GM23338 (cell line): ENCODE data around the gene SUCLG2.

ENCODE experiments used
- CREB1 ChIP-seq: fragments of 250-450 bp; sonication (Bioruptor Pico); IDR thresholded peaks from 2 replicates; pipeline ENCODE4 v1.5.0; 2020; ENCODE audit warnings: low read depth, mild to moderate bottlenecking, moderate library complexity
- CTCF ChIP-seq, 2 experiments: fragments of 200-600 bp in 1 of 2; sonication (generic) in 1 of 2; conservative IDR thresholded peaks; 2 replicates each; pipeline versions ENCODE4 v1.5.1 to v1.6.1; 2016 to 2017; ENCODE audit warnings: antibody characterized with exemption in 2 of 2, low read depth in 2 of 2, mild to moderate bottlenecking in 2 of 2, moderate library complexity in 1 of 2
- EZH2 ChIP-seq: fragments of 200-600 bp; sonication (generic); IDR thresholded peaks from one replicate; pipeline ENCODE4 v1.8.0; 2017; ENCODE audit warnings: antibody characterized with exemption, mild to moderate bottlenecking, low read depth; ENCODE audit not compliant: unreplicated experiment
- EZH2phosphoT487 ChIP-seq: fragments of 200-600 bp; sonication (generic); IDR thresholded peaks from one replicate; pipeline ENCODE4 v1.8.1; 2018; ENCODE audit warnings: antibody characterized with exemption; ENCODE audit not compliant: unreplicated experiment
- NANOG ChIP-seq: IDR thresholded peaks from 2 replicates; pipeline ENCODE4 v1.6.1; 2016; ENCODE audit warnings: antibody characterized with exemption, borderline replicate concordance
- POLR2AphosphoS5 ChIP-seq: IDR thresholded peaks from 2 replicates; pipeline ENCODE4 v1.6.1; 2016; ENCODE audit warnings: antibody characterized with exemption, low read depth
- REST ChIP-seq: IDR thresholded peaks from one replicate; pipeline ENCODE4 v1.6.1; 2018; ENCODE audit warnings: antibody characterized with exemption; ENCODE audit not compliant: unreplicated experiment

- TF ChIP-seq CTCF (conservative IDR thresholded peaks at IDR 0.05; ENCODE audit: low read depth in 2 of 2): no peak
- TF ChIP-seq EZH2: no peak
- no peak for TF ChIP-seq REST
- TF ChIP-seq POLR2AphosphoS5: no peak
- no peak for TF ChIP-seq CREB1 (CRISPR knock-in tag)
- TF ChIP-seq EZH2phosphoT487: no peak
- TF ChIP-seq NANOG: no peak
These were observed 44.7 kb downstream of the SUCLG2 start for GRCh38 chr3:67609709-67610108.
